ENCODE measurements around the gene CS.
A peak's percentile ranks its signal among the peaks of the same experiment; 100 is the strongest.

Gene CS

GRCh38 chr12:56260380-56260779 is 39.8 kb downstream of the CS start:
- H3K36me3 ChIP-seq = peaks cover 9% of the 10 kb centered on the region
- no peak for TF ChIP-seq CTCF (IDR thresholded peaks at IDR 0.05)
- no peak overlapping the region for H3K4me3 ChIP-seq (ENCODE audit: low read depth in 1 of 2, low read length in 1 of 2)
- H3K27me3 ChIP-seq = no peaks in the 10 kb centered on the region
- H3K9me3 ChIP-seq = no peaks in the 10 kb centered on the region
- peaks cover 15 to 19% of the 10 kb centered on the region in 2 experiments for H3K4me1 ChIP-seq (ENCODE audit: control insufficient read depth in 1 of 2, insufficient read depth in 1 of 2, low read depth in 1 of 2, low read length in 1 of 2)
- H3K27ac ChIP-seq = no peak overlapping the region

- no peaks in the 10 kb centered on the region for H3K9me3 ChIP-seq
- H3K36me3 ChIP-seq = peaks cover 25% of the 10 kb centered on the region
- H3K4me3 ChIP-seq (ENCODE audit: low read depth in 1 of 2, low read length in 1 of 2) = peak overlapping the region; percentile 73 to 96
- H3K27ac ChIP-seq = peak overlapping the region; percentile 68
- H3K27me3 ChIP-seq = no peaks in the 10 kb centered on the region
- H3K4me1 ChIP-seq (ENCODE audit: control insufficient read depth in 1 of 2, insufficient read depth in 1 of 2, low read depth in 1 of 2, low read length in 1 of 2) = peaks cover 15 to 19% of the 10 kb centered on the region in 2 experiments
- TF ChIP-seq CTCF (IDR thresholded peaks at IDR 0.05) = no peak
Observed at GRCh38 chr12:56258820-56259183, 41.3 kb downstream of the CS start.

- Histone ChIP-seq H3K4me3 (ENCODE audit: low read depth in 1 of 2, low read length in 1 of 2) (peak within 1 kb of the TSS; percentile 73 to 96), H3K9me3 (no peaks in the 10 kb centered on the region), H3K27me3 (no peaks in the 10 kb centered on the region), H3K27ac (peak within 1 kb of the TSS; percentile 68), H3K36me3 (peaks cover 30% of the 10 kb centered on the region), H3K4me1 (ENCODE audit: control insufficient read depth in 1 of 2, insufficient read depth in 1 of 2, low read depth in 1 of 2, low read length in 1 of 2) (peaks cover 15 to 19% of the 10 kb centered on the region in 2 experiments)
- TF ChIP-seq CTCF (IDR thresholded peaks at IDR 0.05) = peak; percentile 90
Observed at GRCh38 chr12:56258068-56258819, 41.9 kb downstream of the CS start, which contains the start of gene ANKRD52. ANKRD52 (minus strand) TSS chr12:56258384; CDS start chr12:56258269, 115 bp downstream.

GRCh38 chr12:56257491-56258067 is 42.6 kb downstream of the CS start:
- Histone ChIP-seq H3K4me3 (ENCODE audit: low read depth in 1 of 2, low read length in 1 of 2) (peak overlapping the region; percentile 73 to 96), H3K27ac (peak overlapping the region; percentile 68), H3K9me3 (no peaks in the 10 kb centered on the region), H3K36me3 (peaks cover 37% of the 10 kb centered on the region), H3K4me1 (ENCODE audit: control insufficient read depth in 1 of 2, insufficient read depth in 1 of 2, low read depth in 1 of 2, low read length in 1 of 2) (peaks cover 15 to 19% of the 10 kb centered on the region in 2 experiments), H3K27me3 (no peaks in the 10 kb centered on the region)
- TF ChIP-seq CTCF (IDR thresholded peaks at IDR 0.05) = no peak

GRCh38 chr12:56257071-56257470 is 43.1 kb downstream of the CS start:
- peaks cover 42% of the 10 kb centered on the region for H3K36me3 ChIP-seq
- H3K9me3 ChIP-seq = no peaks in the 10 kb centered on the region
- H3K4me3 ChIP-seq (ENCODE audit: low read depth in 1 of 2, low read length in 1 of 2) = peak overlapping the region; percentile 73 to 96
- peaks cover 15 to 19% of the 10 kb centered on the region in 2 experiments for H3K4me1 ChIP-seq (ENCODE audit: control insufficient read depth in 1 of 2, insufficient read depth in 1 of 2, low read depth in 1 of 2, low read length in 1 of 2)
- no peak overlapping the region for H3K27ac ChIP-seq
- no peak for TF ChIP-seq CTCF (IDR thresholded peaks at IDR 0.05)
- no peaks in the 10 kb centered on the region for H3K27me3 ChIP-seq
